Smooth muscle cell (in vitro differentiated cells): ENCODE results near the gene LSM7. TPM values are rescaled to one million over a fixed set of nuclear protein-coding genes. Genes with fewer than 3 reads are reported as not detected.

ENCODE experiments used
- DNase-seq: peaks from one replicate; lab custom pipeline; 2025; ENCODE audit not compliant: unreplicated experiment; lab: John Stamatoyannopoulos, UW
- H2AFZ ChIP-seq: fragments of 200-600 bp; sonication (generic); 2 replicates; pipeline ENCODE4 v1.6.0; 2016; ENCODE audit warnings: antibody characterized with exemption, low read depth, mild to moderate bottlenecking
- H3F3A ChIP-seq: fragments of 200-600 bp; sonication (generic); 2 replicates; pipeline ENCODE4 v1.6.0; 2017; ENCODE audit warnings: antibody characterized with exemption, low read depth
- H3K27ac ChIP-seq: fragments of 200-600 bp; sonication (generic); 2 replicates; pipeline ENCODE4 v1.5.1; 2016; ENCODE audit warnings: low read depth, mild to moderate bottlenecking
- H3K27me3 ChIP-seq: fragments of 200-600 bp; sonication (generic); 2 replicates; pipeline ENCODE4 v1.6.1; 2016; ENCODE audit warnings: low read depth, mild to moderate bottlenecking
- H3K36me3 ChIP-seq: fragments of 200-600 bp; sonication (generic); 2 replicates; pipeline ENCODE4 v1.5.1; 2016; ENCODE audit warnings: low read depth
- H3K4me1 ChIP-seq: fragments of 200-600 bp; sonication (generic); 2 replicates; pipeline ENCODE4 v1.5.1; 2016; ENCODE audit warnings: low read depth
- H3K4me2 ChIP-seq: fragments of 200-600 bp; sonication (generic); 2 replicates; pipeline ENCODE4 v1.6.0; 2016; ENCODE audit warnings: mild to moderate bottlenecking
- H3K4me3 ChIP-seq: fragments of 200-600 bp; sonication (generic); 2 replicates; pipeline ENCODE4 v1.5.1; 2016; ENCODE audit warnings: mild to moderate bottlenecking
- H3K79me2 ChIP-seq: fragments of 200-600 bp; sonication (generic); 2 replicates; pipeline ENCODE4 v1.6.0; 2016; ENCODE audit warnings: low read depth, mild to moderate bottlenecking
- H3K9ac ChIP-seq: fragments of 200-600 bp; sonication (generic); 2 replicates; pipeline ENCODE4 v1.6.0; 2016; ENCODE audit warnings: low read depth
- H3K9me3 ChIP-seq: fragments of 200-600 bp; sonication (generic); replicated peaks from 2 replicates; pipeline ENCODE4 v1.5.1; 2016; ENCODE audit warnings: low read depth
- H4K20me1 ChIP-seq: fragments of 200-600 bp; sonication (generic); 2 replicates; pipeline ENCODE4 v1.6.0; 2016; ENCODE audit warnings: low read depth
- CTCF ChIP-seq: fragments of 200-600 bp; sonication (generic); IDR thresholded peaks from 2 replicates; pipeline ENCODE4 v1.5.1; 2017; ENCODE audit warnings: borderline replicate concordance, mild to moderate bottlenecking, antibody characterized with exemption; ENCODE audit not compliant: insufficient read depth, poor library complexity, severe bottlenecking
- WGBS: methylation state at CpG from one replicate; pipeline ENCODE4 v1.1.7; 2016; ENCODE audit warnings: low lambda C conversion rate; 5-methylcytosine and 5-hydroxymethylcytosine counted together
- polyA plus RNA-seq: library from polyadenylated mRNA; unstranded; fragments of >200 nt; fragmentation: Nextera tagmentation; extraction: Ambion mirVana; gene quantifications from 2 replicates; pipeline ENCODE4 v1.2.1, GENCODE V29; 2016
- total RNA-seq: library from RNA; depleted of rRNA; stranded (reverse); fragments of >200 nt; gene quantifications from 2 replicates; pipeline ENCODE4 v1.2.3, GENCODE V29; 2014

The LSM7 gene
- total and polyA plus RNA-seq, 2 experiments from 2014 or later: 161 to 164 TPM

GRCh38 chr19:2353887-2354592 lies 25.7 kb upstream of the LSM7 start:
- Histone ChIP-seq H4K20me1 (no peaks in the 10 kb centered on the region), H2AFZ (no peak overlapping the region), H3K4me2 (no peak overlapping the region), H3K4me1 (no peaks in the 10 kb centered on the region), H3K27ac (no peak overlapping the region), H3K9ac (no peak overlapping the region), H3K27me3 (peaks cover 4% of the 10 kb centered on the region), H3F3A (no peaks in the 10 kb centered on the region), H3K9me3 (no peaks in the 10 kb centered on the region), H3K4me3 (no peak overlapping the region), H3K36me3 (no peaks in the 10 kb centered on the region), H3K79me2 (no peaks in the 10 kb centered on the region)
- WGBS: 96% methylated on average over 32 of the region's 34 CpGs
- no peak for DNase-seq
- no peak for TF ChIP-seq CTCF

- H3K9me3 ChIP-seq: no peaks in the 10 kb centered on the region
- H3K36me3 ChIP-seq: no peaks in the 10 kb centered on the region
- H3K4me2 ChIP-seq: no peak overlapping the region
- no peak overlapping the region for H3K27ac ChIP-seq
- no peaks in the 10 kb centered on the region for H3F3A ChIP-seq
- no peaks in the 10 kb centered on the region for H3K27me3 ChIP-seq
- no peaks in the 10 kb centered on the region for H4K20me1 ChIP-seq
- whole genome bisulfite sequencing: 95% methylated on average over 37 of the region's 45 CpGs
- no peak overlapping the region for H3K4me3 ChIP-seq
- no peak overlapping the region for H2AFZ ChIP-seq
- H3K4me1 ChIP-seq: no peaks in the 10 kb centered on the region
- H3K79me2 ChIP-seq: no peaks in the 10 kb centered on the region
- H3K9ac ChIP-seq: no peak overlapping the region
- no peak for DNase-seq
- TF ChIP-seq CTCF: no peak
Measured at GRCh38 chr19:2353159-2353886, 24.9 kb upstream of the LSM7 start.

GRCh38 chr19:2352121-2352520 lies 23.7 kb upstream of the LSM7 start:
- no peaks in the 10 kb centered on the region for H3K27me3 ChIP-seq
- no peaks in the 10 kb centered on the region for H3K36me3 ChIP-seq
- H3K9me3 ChIP-seq: no peaks in the 10 kb centered on the region
- DNase-seq: no peak
- H3K4me2 ChIP-seq: no peak overlapping the region
- H2AFZ ChIP-seq: no peak overlapping the region
- no peak overlapping the region for H3K4me3 ChIP-seq
- 98% methylated on average over 24 of the region's 24 CpGs for WGBS
- H3K4me1 ChIP-seq: no peaks in the 10 kb centered on the region
- no peaks in the 10 kb centered on the region for H3K79me2 ChIP-seq
- no peak overlapping the region for H3K27ac ChIP-seq
- H4K20me1 ChIP-seq: no peaks in the 10 kb centered on the region
- TF ChIP-seq CTCF: no peak
- H3K9ac ChIP-seq: no peak overlapping the region
- no peaks in the 10 kb centered on the region for H3F3A ChIP-seq
